NCI-H146 treated with DMSO at 0.1 percent for 48 hours (cell line): Measurements from ENCODE around the gene CELF5.
"Not testable (repeated sequence)": the region's sequence is repeated elsewhere in the genome, so short reads cannot be mapped to it uniquely, and the experiment has no call there.

Experiments used
- DNase-seq: peaks from one replicate; lab custom pipeline; 2025; ENCODE audit not compliant: unreplicated experiment; lab: John Stamatoyannopoulos, UW

Gene CELF5

DNA sequence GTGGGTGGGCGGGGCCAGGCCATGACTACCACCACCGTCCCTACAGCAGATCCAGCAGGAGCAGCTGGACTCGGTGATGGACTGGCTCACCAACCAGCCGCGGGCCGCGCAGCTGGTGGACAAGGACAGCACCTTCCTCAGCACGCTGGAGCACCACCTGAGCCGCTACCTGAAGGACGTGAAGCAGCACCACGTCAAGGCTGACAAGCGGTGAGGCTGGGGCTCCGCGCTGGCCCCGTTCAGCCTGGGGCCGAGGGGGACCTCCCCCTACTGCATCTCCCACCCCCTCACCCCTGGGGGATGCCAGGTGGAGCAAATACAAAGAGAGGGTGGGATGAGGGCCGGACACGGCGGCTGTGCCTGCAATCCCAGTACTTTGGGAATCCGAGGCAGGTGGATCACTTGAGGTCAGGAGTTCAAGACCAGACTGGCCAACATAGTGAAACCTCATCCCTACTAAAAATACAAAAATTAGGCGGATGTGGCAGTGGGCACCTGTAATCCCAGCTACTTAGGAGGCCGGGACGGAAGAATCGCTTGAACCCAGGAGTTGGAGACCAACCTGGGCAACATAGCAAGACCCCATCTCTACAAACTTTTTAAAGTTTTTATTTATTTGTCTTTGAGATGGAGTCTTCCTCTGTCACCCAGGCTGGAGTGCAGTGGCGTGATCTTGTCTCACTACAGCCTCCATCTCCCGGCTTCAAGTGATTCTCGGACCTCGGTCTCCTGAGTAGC, 18.1 kb upstream of the CELF5 start:
- DNase-seq = no peak

DNA sequence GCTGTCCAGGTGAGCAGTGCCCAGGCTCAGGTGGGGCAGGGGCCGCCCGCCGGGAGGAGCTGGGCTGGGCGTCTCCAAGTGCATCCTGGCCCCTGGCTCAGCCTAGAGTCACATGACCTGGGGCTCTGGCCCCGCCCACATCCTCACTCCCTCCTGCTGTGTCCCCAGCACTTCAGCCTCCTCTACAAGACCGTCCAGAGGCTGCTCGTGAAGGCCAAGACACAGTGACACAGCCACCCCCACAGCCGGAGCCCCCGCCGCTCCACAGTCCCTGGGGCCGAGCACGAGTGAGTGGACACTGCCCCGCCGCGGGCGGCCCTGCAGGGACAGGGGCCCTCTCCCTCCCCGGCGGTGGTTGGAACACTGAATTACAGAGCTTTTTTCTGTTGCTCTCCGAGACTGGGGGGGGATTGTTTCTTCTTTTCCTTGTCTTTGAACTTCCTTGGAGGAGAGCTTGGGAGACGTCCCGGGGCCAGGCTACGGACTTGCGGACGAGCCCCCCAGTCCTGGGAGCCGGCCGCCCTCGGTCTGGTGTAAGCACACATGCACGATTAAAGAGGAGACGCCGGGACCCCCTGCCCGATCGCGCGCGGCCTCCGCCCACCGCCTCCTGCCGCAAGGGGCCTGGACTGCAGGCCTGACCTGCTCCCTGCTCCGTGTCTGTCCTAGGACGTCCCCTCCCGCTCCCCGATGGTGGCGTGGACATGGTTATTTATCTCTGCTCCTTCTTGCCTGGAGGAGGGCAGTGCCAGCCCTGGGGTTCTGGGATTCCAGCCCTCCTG, 16.8 kb upstream of the CELF5 start:
- DNase-seq = no peak

DNA sequence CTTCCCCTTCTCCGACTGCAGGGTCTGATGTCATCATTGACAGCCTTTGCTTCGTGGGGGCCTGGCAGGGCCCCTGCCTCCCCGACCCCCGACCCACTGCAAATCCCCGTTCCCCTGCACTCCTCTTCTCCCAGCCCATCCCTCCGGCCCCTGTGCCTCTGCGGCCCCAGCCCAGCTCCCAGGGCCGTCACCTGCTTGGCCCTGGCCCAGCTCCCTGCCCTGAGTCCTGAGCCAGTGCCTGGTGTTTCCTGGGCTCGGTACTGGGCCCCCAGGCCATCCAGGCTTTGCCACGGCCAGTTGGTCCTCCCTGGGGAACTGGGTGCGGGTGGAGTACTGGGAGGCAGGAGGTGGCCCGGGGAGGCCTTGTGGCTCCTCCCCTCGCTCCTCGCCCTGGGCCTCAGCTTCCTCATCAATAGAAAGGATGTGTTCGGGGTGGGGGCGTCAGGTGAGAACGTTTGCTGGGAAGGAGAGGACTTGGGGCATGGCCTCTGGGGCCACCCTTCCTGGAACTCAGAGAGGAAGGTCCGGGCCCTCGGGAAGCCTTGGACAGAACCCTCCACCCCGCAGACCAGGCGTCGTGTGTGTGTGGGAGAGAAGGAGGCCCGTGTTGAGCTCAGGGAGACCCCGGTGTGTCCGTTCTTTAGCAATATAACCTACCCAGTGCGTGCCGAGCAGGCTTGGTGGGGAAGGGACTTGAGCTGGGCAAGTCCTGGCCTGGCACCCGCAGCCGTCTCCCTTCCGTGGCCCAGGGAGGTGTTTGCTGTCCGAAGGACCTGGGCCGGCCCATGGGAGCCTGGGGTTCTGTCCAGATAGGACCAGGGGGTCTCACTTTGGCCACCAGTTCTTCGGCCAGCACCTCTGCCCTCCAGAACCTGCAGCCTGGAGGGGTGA, 15.9 kb upstream of the CELF5 start:
- no peak for DNase-seq

DNA sequence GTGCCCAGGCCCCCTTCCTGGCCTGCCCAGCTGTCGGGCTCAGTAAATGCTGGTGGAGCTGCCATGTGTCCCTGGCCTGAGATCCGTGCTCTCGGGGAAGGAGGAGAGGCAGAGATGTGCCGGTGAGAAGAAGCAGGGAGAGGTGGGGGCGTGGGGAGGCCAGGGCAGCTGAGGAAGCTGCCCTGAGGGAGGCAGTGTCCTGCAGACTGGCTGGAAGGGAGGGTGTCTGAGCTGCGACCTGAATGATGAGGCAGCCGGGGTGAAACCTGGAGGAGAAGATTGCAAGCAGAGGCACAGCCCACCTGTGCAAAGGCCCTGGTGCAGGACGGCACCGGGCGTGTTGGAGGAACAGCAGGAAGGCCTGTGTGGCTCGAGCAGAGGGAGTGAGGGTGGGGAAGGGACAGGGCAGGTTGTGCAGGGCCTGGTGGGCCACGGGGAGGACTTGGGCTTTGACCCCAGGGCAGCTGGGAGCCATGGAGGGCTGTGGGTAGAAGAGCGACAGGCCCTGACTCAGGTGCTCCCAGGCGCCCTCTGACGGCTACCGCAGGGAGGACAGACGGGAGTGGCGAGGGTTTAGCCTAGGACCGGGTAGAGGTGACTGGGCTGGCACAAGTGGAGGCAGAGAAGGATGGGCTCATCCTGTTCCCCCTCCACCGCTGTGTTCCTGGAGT, 14.0 kb upstream of the CELF5 start:
- no peak for DNase-seq

DNA sequence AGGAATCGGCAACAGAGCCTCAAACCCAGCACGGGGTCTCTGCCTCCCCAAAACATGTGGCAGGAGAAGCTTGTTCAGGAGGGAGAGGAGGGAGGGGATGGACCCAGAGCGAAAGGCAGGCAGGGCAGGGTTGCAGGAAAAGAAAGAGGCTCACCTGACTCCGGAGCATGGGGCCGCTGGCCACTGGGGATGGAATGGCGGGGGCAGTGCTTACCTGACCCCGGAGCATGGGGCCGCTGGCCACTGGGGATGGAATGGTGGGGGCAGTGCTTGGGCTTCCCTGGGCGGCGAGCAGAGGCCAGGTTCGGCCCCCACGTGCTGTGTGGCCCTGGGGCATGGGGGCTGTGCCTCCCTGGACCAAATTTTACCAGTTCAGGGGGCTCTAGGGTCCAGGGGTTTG, 13.3 kb upstream of the CELF5 start:
- DNase-seq = no peak

DNA sequence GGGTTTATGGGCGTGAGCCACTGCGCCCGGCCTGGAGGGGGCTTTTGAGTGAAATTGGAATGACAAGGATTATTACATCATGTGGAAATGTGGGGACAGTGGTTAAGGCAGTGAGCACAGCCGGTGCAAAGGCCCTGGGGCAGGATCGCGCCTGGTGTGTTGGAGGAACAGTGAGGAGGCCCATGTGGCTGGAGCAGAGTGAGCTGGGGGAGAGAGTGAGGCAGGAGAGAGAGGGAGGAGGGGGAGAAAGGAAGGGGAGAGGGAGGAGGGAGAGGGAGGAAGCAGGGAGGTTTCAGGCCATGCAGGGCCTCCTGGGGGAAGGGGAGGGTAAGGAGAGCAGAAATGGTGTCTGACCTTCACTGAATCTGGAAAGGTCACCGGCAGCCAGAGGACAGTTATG, 11.3 kb upstream of the CELF5 start:
- no peak for DNase-seq

DNA sequence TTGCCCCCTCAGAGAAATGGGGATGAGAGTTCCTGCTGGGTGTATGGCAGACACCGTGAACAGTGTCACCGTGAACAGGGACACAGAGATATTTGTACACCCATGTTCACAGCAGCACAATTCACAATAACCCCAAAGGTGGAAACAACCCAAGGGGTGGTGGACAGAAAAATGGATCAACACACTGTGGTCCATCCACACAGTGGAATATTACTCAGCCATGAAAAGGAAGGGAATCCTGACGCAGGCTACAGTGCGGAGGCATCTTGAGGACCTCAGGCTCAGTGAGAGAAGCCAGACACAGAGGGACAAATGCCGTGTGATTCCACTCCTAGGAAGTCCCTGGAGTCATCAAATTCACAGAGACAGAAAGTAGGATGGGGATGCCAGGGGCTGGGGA, 7.6 kb upstream of the CELF5 start:
- DNase-seq = no peak

DNA sequence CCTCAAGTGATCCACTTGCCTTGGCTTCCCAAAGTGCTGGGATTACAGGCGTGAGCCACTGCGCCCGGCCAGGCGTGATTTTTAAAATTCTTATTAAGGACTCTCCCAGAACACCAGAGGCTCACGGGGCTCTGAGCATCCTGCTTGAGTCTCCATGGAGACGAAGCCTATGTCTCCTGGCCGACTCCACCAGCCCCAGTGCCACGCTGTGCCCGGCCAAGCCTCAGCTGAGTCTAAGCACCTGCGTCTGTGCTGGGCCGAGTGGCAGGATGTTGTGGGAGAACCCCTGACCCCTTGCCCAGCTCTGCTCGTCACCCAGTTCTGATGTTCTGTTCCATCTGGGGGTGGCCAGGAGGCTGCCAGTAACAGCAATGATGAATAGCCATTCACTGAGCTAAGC, 3.9 kb upstream of the CELF5 start:
- no peak for DNase-seq

DNA sequence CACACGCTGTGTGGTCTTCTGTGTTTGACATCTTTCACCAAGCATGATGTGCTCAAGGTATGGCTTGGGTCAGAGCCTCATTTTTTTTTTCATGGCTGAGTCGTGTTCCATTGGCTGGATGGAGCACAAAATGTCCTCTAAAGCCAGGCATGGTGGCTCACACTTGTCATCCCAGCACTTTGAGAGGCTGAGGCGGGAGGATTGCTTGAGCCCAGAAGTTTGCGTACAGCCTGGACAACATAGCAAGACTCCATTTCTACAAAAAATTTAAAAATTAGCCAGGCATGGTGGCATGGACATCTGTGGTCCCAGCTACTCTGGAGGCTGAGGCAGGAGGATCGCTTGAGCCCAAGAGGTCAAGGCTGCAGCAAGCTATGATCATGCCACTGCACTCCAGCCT, 2.9 kb upstream of the CELF5 start:
- DNase-seq = not testable (repeated sequence)

DNA sequence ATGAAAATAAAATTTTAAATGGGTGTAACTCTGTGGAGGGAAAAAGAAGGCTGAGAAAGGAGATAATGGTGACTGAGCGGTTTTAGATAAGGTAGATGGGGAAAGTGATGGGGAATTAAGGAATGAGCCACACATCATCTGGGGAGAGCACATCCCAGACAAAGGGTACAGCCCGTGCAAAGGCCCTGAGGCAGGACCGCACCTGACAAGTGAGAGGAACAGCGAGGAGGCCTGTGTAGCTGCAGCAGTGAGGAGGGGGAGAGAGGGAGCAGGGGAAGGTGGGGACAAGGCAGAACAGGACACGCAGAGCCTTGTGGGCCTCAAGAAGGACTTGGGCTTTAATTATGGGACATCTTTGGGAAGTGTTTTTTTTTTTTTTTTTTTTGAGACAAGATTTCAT, 1.8 kb upstream of the CELF5 start:
- no peak for DNase-seq

DNA sequence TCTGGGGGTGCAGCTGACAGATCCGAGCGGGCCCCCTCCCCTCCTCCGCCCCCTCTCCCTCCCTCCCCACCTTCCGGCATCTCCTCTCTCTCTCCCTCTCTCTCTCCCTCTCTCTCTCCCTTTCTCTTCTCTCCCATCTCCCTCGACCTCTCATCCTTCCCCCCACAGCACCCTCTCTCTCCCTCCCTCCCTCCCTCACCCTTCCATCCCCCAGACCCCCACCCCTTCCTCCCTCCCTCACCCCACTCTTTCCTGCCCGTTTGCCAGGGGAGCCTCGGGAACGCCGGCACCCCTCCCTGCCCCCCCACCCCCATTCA, 666 bp downstream of the CELF5 start:
- DNase-seq = no peak

DNA sequence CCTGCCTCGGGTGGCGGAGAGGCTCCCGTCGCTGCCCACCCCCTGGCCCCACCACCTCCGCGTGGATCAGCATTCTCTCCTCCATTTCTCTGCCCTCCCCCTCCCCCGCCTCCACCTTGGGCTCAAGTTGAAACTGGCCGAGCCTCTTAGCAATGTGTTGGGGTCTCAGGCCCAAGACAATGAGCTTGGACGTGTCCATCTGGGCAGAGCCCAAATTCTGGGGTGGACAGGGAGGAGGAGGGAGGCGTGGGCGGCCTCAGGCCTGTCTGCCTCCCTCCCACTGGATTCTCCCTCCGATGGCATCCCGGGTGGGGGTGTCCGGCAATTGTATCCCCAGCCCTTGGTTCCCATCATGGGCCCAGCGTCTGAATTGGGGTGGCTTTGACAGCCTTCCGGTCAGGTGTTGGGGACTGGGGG, 1.2 kb downstream of the CELF5 start:
- DNase-seq = no peak

DNA sequence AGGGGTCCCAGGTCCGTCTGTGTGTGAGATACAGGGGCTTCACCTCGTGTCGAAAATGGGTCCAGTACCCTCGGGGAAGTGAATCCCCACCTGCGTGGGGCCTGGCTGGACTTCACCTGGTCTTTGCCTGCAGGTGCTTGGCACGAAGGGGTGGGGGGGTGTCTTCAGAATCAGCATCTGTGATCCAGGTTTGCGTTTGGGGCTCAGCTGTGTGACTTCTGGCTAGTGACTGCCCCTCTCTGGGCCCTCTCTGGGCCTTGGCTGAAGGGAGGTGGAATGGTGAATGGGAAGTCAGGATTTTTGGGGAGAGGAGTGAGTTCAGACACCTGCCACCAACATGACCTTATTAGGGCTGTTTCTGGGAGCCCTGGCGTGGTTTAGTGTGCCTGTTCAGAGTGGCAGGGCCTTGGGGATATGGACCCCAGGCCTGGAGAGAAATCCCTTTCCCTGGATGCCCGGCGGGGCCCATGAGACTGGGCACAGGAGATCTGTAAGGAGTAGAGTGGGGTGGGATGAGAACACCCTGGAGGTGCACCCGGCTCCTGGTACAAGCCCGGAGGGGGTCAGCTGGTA, 2.7 kb downstream of the CELF5 start:
- DNase-seq = no peak

DNA sequence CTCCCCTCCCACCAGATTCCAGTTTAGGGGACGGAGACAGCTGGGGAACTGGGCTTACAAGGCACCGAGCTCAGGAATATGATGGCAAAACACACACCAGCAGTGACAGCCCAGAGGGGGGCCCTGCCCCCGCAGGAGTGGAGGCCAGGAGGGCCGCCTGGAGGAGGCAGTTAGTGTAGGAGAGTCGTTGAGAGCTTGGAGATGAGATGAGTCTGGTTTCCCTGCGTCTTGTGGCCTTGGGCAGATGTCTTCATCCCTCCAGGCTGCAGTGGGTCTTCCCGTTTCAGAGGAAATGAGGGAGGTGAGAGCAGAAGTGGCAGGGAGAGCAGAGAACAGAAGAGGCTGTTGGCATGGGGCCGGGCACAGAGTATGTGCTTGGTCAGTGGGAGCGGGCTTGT, 4.9 kb downstream of the CELF5 start:
- DNase-seq = no peak

DNA sequence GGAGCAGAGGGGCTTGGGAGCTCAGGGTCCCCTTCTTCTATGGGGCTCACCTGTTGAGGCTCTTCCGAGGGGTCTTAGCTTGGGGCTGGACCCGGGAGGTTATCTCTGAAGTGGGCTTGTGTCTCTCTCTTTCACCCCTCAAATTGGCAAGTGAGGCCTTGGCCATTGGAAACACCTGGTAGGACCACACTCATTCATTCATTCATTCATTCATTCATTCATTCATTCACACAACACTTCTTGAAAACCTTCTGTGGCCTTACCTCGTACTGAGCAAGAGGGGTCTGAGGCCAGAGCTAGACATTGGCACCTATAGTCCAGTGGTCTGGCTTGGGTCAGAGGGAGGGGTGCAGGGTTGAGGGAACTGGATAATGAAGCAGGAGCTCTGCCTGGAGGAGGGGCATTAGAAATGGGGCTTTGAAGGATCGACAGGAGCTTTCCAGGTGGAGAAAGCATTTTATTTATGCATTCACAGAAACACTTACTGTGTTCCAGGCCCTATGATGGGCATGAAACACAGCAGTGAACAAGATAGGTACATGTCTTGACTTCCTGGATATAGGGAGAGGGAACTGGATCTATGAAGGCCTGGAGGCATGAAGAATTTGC, 5.5 kb downstream of the CELF5 start:
- no peak for DNase-seq

DNA sequence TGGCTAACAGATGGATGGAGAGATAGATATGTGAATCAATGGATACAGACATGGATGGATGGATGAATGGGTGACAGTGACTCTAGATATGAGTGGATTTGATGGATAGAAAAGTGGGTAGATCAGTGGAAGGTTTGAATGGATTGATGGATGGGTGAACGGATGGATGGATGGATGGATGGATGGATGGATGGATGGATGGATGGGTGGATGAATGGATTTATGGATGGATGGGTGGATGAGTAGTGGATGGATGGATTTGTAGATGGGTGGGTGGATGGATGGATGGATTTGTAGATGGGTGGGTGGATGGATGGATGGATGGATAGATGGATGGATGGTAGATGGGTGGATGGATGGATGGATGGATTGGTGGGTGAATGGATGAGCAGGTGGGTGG, 6.8 kb downstream of the CELF5 start:
- no peak for DNase-seq

DNA sequence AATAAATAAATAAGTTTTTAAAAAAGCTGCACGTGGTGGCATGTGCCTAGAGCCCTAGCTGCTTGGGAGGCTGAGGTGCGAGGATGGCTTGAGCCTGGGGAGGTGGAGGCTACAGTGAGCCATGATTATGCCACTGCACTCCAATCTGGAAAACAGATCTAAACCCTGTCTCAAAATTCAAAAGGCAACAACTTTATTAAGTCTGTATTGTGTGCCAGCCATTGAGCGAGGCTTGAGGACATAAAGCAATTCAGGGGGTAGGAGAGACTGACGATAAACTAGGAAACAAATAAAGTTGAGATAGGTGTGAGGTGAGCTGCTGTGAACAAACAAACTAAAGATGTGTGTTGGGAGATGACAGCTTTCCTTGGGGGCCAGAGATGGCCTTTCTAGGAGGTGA, 8.7 kb downstream of the CELF5 start:
- DNase-seq = no peak

DNA sequence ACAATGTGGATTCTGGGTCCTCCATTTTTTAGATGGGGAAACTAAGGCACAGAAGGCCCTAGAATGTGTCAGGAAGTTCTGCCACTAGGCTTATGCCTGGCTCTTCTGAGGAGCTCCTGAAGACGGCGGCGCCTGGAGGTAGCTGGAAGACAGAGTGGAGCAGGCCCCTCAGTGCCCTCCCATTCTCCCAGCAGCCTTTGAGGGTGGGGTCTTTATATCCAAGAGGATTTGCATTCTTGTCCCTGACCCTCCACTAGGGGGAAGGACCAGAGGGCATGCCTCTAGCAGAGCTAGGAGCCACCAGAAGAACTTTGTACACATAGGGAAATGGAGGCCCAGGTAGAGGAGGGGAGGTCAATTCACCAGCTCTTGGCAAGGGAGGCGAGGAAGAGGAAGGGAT, 9.4 kb downstream of the CELF5 start:
- DNase-seq = no peak

DNA sequence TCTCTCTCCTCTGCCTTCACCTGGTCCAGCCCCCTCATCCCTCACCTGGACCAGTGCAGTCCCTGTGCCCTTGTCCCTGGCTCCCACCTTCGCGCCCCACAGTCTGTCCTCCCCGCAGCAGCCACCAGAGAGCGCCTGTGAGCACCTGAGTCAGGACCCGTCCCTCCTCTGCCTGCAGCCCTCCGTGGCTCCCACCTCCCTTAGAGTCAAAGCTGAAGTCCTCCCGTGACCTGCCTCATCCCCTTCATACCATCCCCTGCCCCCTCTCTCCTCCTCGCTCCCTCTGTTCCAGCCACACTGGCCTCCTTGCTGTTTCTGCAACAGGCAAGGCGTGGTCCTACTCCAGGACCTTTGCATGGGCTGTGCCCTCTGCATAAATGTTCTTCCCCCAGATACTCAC, 10.3 kb downstream of the CELF5 start:
- DNase-seq = no peak

DNA sequence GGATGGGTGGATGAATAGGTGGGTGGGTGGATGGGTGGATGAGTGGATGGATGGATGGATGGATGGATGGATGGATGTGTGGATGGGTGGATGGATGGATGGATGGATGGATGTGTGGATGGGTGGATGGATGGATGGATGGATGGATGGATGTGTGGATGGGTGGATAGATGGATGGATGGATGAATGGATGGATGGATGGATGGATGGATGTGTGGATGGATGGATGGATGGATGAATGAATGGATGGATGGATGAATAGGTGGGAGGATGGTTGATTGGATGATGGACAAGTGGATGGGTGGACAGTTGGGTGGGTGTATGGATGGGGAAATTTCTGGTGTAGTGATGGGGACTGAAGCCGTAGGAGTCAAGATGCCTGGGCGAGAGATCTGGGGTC, 11.1 kb downstream of the CELF5 start:
- not testable (repeated sequence) for DNase-seq

DNA sequence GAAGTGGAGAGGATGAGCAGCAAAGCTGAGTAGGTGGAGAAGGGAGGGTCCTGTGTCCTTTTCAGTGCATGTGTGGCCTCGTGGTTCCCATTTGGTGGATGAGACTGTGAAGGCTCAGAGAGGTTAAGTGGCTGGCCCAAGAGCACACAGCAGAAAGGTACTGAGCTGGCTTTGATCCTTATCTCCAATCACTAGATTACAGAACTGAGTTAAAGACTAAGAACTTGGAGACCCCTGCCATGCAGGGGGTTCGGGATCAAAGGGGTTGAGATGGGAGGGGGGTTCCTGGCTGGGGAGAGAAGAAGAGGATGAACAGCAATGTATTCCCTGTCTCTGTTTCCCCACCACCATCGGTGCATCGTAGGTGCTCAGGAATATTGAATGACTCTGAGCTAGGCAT, 11.8 kb downstream of the CELF5 start:
- no peak for DNase-seq
